H9 (cell line): ENCODE results near the gene ETFB. TPM values are rescaled to one million over a fixed set of nuclear protein-coding genes. Genes with fewer than 3 reads are reported as not detected.
A peak's percentile ranks its signal among the peaks of the same experiment; 100 is the strongest.

Source experiments
- DNase-seq: peaks from one replicate; pipeline ENCODE4 v3.0.0-alpha.2; 2017
- H2AFZ ChIP-seq: one replicate; pipeline ENCODE4 v1.6.1; 2013; ENCODE audit warnings: mild to moderate bottlenecking, low read length, control low read depth, moderate library complexity
- H2AK5ac ChIP-seq: 2 replicates; pipeline ENCODE4 v1.6.1; 2013; ENCODE audit warnings: low read length, control low read depth, mixed read lengths; ENCODE audit not compliant: insufficient read length
- H2BK120ac ChIP-seq: one replicate; pipeline ENCODE4 v1.6.1; 2013; ENCODE audit warnings: low read depth, mild to moderate bottlenecking, low read length, control low read depth, inconsistent platforms; ENCODE audit not compliant: poor library complexity, severe bottlenecking
- H2BK12ac ChIP-seq: 2 replicates; pipeline ENCODE4 v1.6.1; 2013; ENCODE audit warnings: low read length, control low read depth, mixed read lengths, low read depth; ENCODE audit not compliant: insufficient read length
- H2BK15ac ChIP-seq: 2 replicates; pipeline ENCODE4 v1.6.1; 2013; ENCODE audit warnings: low read depth, low read length, control low read depth
- H2BK20ac ChIP-seq: one replicate; pipeline ENCODE4 v1.6.1; 2013; ENCODE audit warnings: low read depth, mild to moderate bottlenecking, low read length, control low read depth, inconsistent platforms; ENCODE audit not compliant: poor library complexity, severe bottlenecking
- H2BK5ac ChIP-seq: 2 replicates; pipeline ENCODE4 v1.6.1; 2013; ENCODE audit warnings: low read length, control low read depth, mixed read lengths; ENCODE audit not compliant: insufficient read length
- H3K14ac ChIP-seq: 2 replicates; pipeline ENCODE4 v1.6.1; 2013; ENCODE audit warnings: low read length, control low read depth; ENCODE audit not compliant: insufficient read depth
- H3K18ac ChIP-seq: 2 replicates; pipeline ENCODE4 v1.6.1; 2013; ENCODE audit warnings: low read depth, mild to moderate bottlenecking, mixed read lengths, low read length, control low read depth; ENCODE audit not compliant: insufficient read length
- H3K23ac ChIP-seq: 2 replicates; pipeline ENCODE4 v1.6.1; 2013; ENCODE audit warnings: low read length, control low read depth, mixed read lengths, low read depth; ENCODE audit not compliant: insufficient read length
- H3K23me2 ChIP-seq: 2 replicates; pipeline ENCODE4 v1.6.1; 2013; ENCODE audit warnings: low read depth, mild to moderate bottlenecking, mixed read lengths, low read length, control low read depth; ENCODE audit not compliant: insufficient read length, poor library complexity, severe bottlenecking
- H3K27ac ChIP-seq: 2 replicates; pipeline ENCODE4 v1.5.1; 2013; ENCODE audit warnings: low read length, control low read depth, mixed read lengths, low read depth; ENCODE audit not compliant: insufficient read length
- H3K27me3 ChIP-seq: 2 replicates; pipeline ENCODE4 v1.6.1; 2013; ENCODE audit warnings: low read length, control low read depth, inconsistent platforms; ENCODE audit not compliant: insufficient read depth
- H3K4ac ChIP-seq: 2 replicates; pipeline ENCODE4 v1.6.1; 2013; ENCODE audit warnings: low read depth, mild to moderate bottlenecking, control low read depth, inconsistent platforms, low read length, moderate library complexity
- H3K4me1 ChIP-seq: 2 replicates; pipeline ENCODE4 v1.6.1; 2013; ENCODE audit warnings: low read length, control low read depth, inconsistent platforms; ENCODE audit not compliant: insufficient read depth
- H3K4me2 ChIP-seq: 2 replicates; pipeline ENCODE4 v1.6.1; 2013; ENCODE audit warnings: low read length, control low read depth, mixed read lengths; ENCODE audit not compliant: insufficient read length, insufficient read depth
- H3K56ac ChIP-seq: 2 replicates; pipeline ENCODE4 v1.6.1; 2013; ENCODE audit warnings: low read depth, mild to moderate bottlenecking, mixed read lengths, low read length, control low read depth; ENCODE audit not compliant: insufficient read length
- H3K79me1 ChIP-seq: 2 replicates; pipeline ENCODE4 v1.6.1; 2013; ENCODE audit warnings: low read depth, mild to moderate bottlenecking, moderate library complexity, low read length, control low read depth, inconsistent platforms; ENCODE audit not compliant: insufficient read depth, poor library complexity, severe bottlenecking
- H3K79me2 ChIP-seq: 2 replicates; pipeline ENCODE4 v1.6.1; 2013; ENCODE audit warnings: low read length, control low read depth, inconsistent platforms; ENCODE audit not compliant: insufficient read depth
- H3K9ac ChIP-seq: 2 replicates; pipeline ENCODE4 v1.6.1; 2013; ENCODE audit warnings: low read length, control low read depth, mixed read lengths; ENCODE audit not compliant: insufficient read length; ENCODE audit errors: extremely low read depth
- H3K9me3 ChIP-seq: one replicate; pipeline ENCODE4 v1.6.1; 2013; ENCODE audit warnings: low read depth, low read length, inconsistent platforms; ENCODE audit not compliant: control insufficient read depth
- H3T11ph ChIP-seq: one replicate; pipeline ENCODE4 v1.6.1; 2013; ENCODE audit warnings: mild to moderate bottlenecking, low read length, control low read depth, inconsistent platforms
- H4K20me1 ChIP-seq: one replicate; pipeline ENCODE4 v1.6.1; 2013; ENCODE audit not compliant: control insufficient read depth, insufficient read length, insufficient read depth
- H4K5ac ChIP-seq: 2 replicates; pipeline ENCODE4 v1.6.1; 2013; ENCODE audit warnings: low read depth, mild to moderate bottlenecking, mixed read lengths, low read length, control low read depth; ENCODE audit not compliant: insufficient read length
- H4K8ac ChIP-seq: replicated peaks from 2 replicates; pipeline ENCODE4 v1.6.1; 2013; ENCODE audit warnings: low read length, control low read depth, mixed read lengths, low read depth; ENCODE audit not compliant: insufficient read length
- H4K91ac ChIP-seq: 2 replicates; pipeline ENCODE4 v1.6.1; 2013; ENCODE audit warnings: low read depth, mild to moderate bottlenecking, moderate library complexity, mixed read lengths, low read length, control low read depth; ENCODE audit not compliant: insufficient read length
- H3K27ac Mint-ChIP-seq, 3 experiments: 2 replicates in 2 of 3; 3 replicates in 1 of 3; pipeline ENCODE4 v1.8.0; 2020 to 2021; ENCODE audit warnings: mixed read lengths in 3 of 3, mild to moderate bottlenecking in 1 of 3, moderate library complexity in 1 of 3
- H3K27me3 Mint-ChIP-seq: 2 replicates; pipeline ENCODE4 v1.8.0; 2021; ENCODE audit warnings: low read depth, mild to moderate bottlenecking, moderate library complexity, mixed read lengths
- H3K36me3 Mint-ChIP-seq, 3 experiments: 2 replicates in 2 of 3; 3 replicates in 1 of 3; pipeline ENCODE4 v1.8.0; 2020 to 2021; ENCODE audit warnings: low read depth in 3 of 3, mixed read lengths in 3 of 3; ENCODE audit not compliant: insufficient read depth in 1 of 3
- H3K4me1 Mint-ChIP-seq, 2 experiments: 2 replicates each; pipeline ENCODE4 v1.8.0; 2020; ENCODE audit warnings: mixed read lengths in 2 of 2
- H3K4me3 Mint-ChIP-seq, 2 experiments: 2 replicates in 1 of 2; 3 replicates in 1 of 2; pipeline ENCODE4 v1.8.0; 2020 to 2021; ENCODE audit warnings: mild to moderate bottlenecking in 2 of 2, mixed read lengths in 2 of 2, moderate library complexity in 1 of 2
- H3K9me3 Mint-ChIP-seq, 2 experiments: 2 replicates in 1 of 2; 3 replicates in 1 of 2; pipeline ENCODE4 v1.8.0; 2020; ENCODE audit warnings: mild to moderate bottlenecking in 2 of 2, mixed read lengths in 2 of 2, moderate library complexity in 1 of 2
- CTCF ChIP-seq: fragments of 200-600 bp; sonication (generic); conservative IDR thresholded peaks from 3 replicates; pipeline ENCODE4 v1.8.0; 2021; ENCODE audit warnings: antibody characterized with exemption, mild to moderate bottlenecking
- WGBS: extraction: QIAGEN DNeasy Blood & Tissue Kit; methylation state at CpG from one replicate; pipeline ENCODE4 v1.1.7; 2013; ENCODE audit warnings: missing lambda C conversion rate, low lambda C conversion rate, mixed read lengths; ENCODE audit not compliant: insufficient read length; ENCODE audit errors: extremely low coverage; 5-methylcytosine and 5-hydroxymethylcytosine counted together
- long read RNA-seq: library from polyadenylated mRNA; unstranded; transcript quantifications from one replicate; pipeline ENCODE4 v2.0.0, GENCODE V29; 2020
- total RNA-seq: library from RNA; stranded (reverse); gene quantifications from 2 replicates; pipeline ENCODE4 v1.2.1, GENCODE V29; 2021

ETFB gene
- total RNA-seq, result 44.8 and 49.4 TPM in 2 replicates
- long read RNA-seq, transcript ETFB-201 (6 exons, 900 nt), result major isoform, 43 of 52 reads
- long read RNA-seq, partial matches to known transcripts, result 2 of 52 reads
- long read RNA-seq, other reads (novel, unspliced or antisense), result 4 of 52 reads

GRCh38 chr19:51365965-51366388 is at the start of gene ETFB:
TSS of gene ETFB (minus strand) at chr19:51366388. CDS start at chr19:51366326, 62 bp downstream.
- Histone ChIP-seq H2BK12ac (no peak within 1 kb of the TSS), H2BK20ac (no peak within 1 kb of the TSS), H2AFZ (no peak within 1 kb of the TSS), H3K18ac (no peak within 1 kb of the TSS), H4K20me1 (no peaks in the 10 kb centered on the region), H2AK5ac (no peak within 1 kb of the TSS), H3K9me3 (no peaks in the 10 kb centered on the region), H2BK5ac (no peak within 1 kb of the TSS), H3K14ac (no peak within 1 kb of the TSS; the same call in 1 of the 2 replicates), H2BK15ac (no peak within 1 kb of the TSS), H3K23ac (no peak within 1 kb of the TSS), H3T11ph (no peak within 1 kb of the TSS), H3K27ac (no peak within 1 kb of the TSS), H2BK120ac (no peak within 1 kb of the TSS), H3K4me2 (peak within 1 kb of the TSS; percentile 89), H3K56ac (no peak within 1 kb of the TSS), H3K4me1 (no peaks in the 10 kb centered on the region), H3K79me1 (no peaks in the 10 kb centered on the region), H4K5ac (no peak within 1 kb of the TSS), H4K91ac (no peak within 1 kb of the TSS), H3K23me2 (peaks cover 21% of the 10 kb centered on the region), H4K8ac (no peak within 1 kb of the TSS), H3K4ac (no peak within 1 kb of the TSS), H3K79me2 (no peaks in the 10 kb centered on the region), H3K9ac (peak within 1 kb of the TSS; percentile 62), H3K27me3 (no peaks in the 10 kb centered on the region)
- no peak for DNase-seq
- Mint-ChIP-seq H3K4me1 (peaks cover 36 to 40% of the 10 kb centered on the region in 2 experiments), H3K4me3 (peak within 1 kb of the TSS; percentile 95 to 100), H3K9me3 (no peaks in the 10 kb centered on the region), H3K27me3 (peaks cover 5% of the 10 kb centered on the region), H3K36me3 (no peaks in the 10 kb centered on the region), H3K27ac (peak within 1 kb of the TSS; percentile 92 to 98 (median 97))
- WGBS, result no CpG with 5 or more reads among the region's 27 CpGs
- TF ChIP-seq CTCF, result no peak
